DOHH2 (cell line): ENCODE results near the gene NME1.

ENCODE experiments used
- H3F3A ChIP-seq: fragments of 200-600 bp; sonication (generic), shearing (Covaris generic); 2 replicates; pipeline ENCODE4 v1.6.0; 2016; ENCODE audit warnings: antibody characterized with exemption, mild to moderate bottlenecking; ENCODE audit not compliant: control insufficient read depth, insufficient read depth
- H3K27ac ChIP-seq: fragments of 200-600 bp; sonication (generic); 2 replicates; pipeline ENCODE4 v1.5.1; 2014; ENCODE audit warnings: low read depth, mild to moderate bottlenecking, low read length, moderate library complexity
- H3K27me3 ChIP-seq: fragments of 200-600 bp; sonication (generic); 2 replicates; pipeline ENCODE4 v1.6.1; 2014; ENCODE audit warnings: mild to moderate bottlenecking, low read length, mixed read lengths; ENCODE audit not compliant: control insufficient read depth
- H3K36me3 ChIP-seq: fragments of 200-600 bp; sonication (generic); 2 replicates; pipeline ENCODE4 v1.6.1; 2014; ENCODE audit warnings: mild to moderate bottlenecking, low read length, moderate library complexity, mixed read lengths; ENCODE audit not compliant: control insufficient read depth
- H3K4me1 ChIP-seq: fragments of 200-600 bp; sonication (generic); 2 replicates; pipeline ENCODE4 v1.6.1; 2014; ENCODE audit warnings: mild to moderate bottlenecking, low read length, mixed read lengths; ENCODE audit not compliant: control insufficient read depth
- H3K4me2 ChIP-seq: fragments of 200-600 bp; sonication (generic); 2 replicates; pipeline ENCODE4 v1.6.0; 2014; ENCODE audit warnings: mild to moderate bottlenecking, low read length, moderate library complexity
- H3K4me3 ChIP-seq: fragments of 200-600 bp; sonication (generic); 2 replicates; pipeline ENCODE4 v1.5.1; 2014; ENCODE audit warnings: mild to moderate bottlenecking, low read length, mixed read lengths
- H3K79me2 ChIP-seq: fragments of 200-600 bp; sonication (generic); 2 replicates; pipeline ENCODE4 v1.6.1; 2014; ENCODE audit warnings: mild to moderate bottlenecking, low read length, mixed read lengths; ENCODE audit not compliant: control insufficient read depth
- H3K9me2 ChIP-seq: fragments of 200-600 bp; sonication (generic); replicated peaks from 2 replicates; pipeline ENCODE4 v1.6.1; 2014; ENCODE audit warnings: mild to moderate bottlenecking, low read length, mixed read lengths; ENCODE audit not compliant: control insufficient read depth
- H3K9me3 ChIP-seq: fragments of 200-600 bp; sonication (generic); 2 replicates; pipeline ENCODE4 v1.6.1; 2014; ENCODE audit warnings: antibody characterized with exemption, low read length, mixed read lengths; ENCODE audit not compliant: control insufficient read depth, insufficient read depth
- H4K20me1 ChIP-seq: fragments of 200-600 bp; sonication (generic); 2 replicates; pipeline ENCODE4 v1.6.0; 2014; ENCODE audit warnings: low read depth, mild to moderate bottlenecking, antibody characterized with exemption, low read length, moderate library complexity; ENCODE audit not compliant: control insufficient read depth, insufficient read depth
- EZH2phosphoT487 ChIP-seq: fragments of 200-600 bp; sonication (generic); IDR thresholded peaks from 2 replicates; pipeline ENCODE4 v1.6.1; 2017; ENCODE audit warnings: borderline replicate concordance, mild to moderate bottlenecking, antibody characterized with exemption, low read length, moderate library complexity, mixed read lengths
- TF ChIP-seq, protein P1 (sequence below): fragments of 200-600 bp; sonication (generic); IDR thresholded peaks from one replicate; pipeline ENCODE4 v1.5.1; 2014; ENCODE audit warnings: antibody characterized with exemption, mild to moderate bottlenecking, low read depth, low read length; ENCODE audit not compliant: poor library complexity, severe bottlenecking

The NME1 gene

DNA sequence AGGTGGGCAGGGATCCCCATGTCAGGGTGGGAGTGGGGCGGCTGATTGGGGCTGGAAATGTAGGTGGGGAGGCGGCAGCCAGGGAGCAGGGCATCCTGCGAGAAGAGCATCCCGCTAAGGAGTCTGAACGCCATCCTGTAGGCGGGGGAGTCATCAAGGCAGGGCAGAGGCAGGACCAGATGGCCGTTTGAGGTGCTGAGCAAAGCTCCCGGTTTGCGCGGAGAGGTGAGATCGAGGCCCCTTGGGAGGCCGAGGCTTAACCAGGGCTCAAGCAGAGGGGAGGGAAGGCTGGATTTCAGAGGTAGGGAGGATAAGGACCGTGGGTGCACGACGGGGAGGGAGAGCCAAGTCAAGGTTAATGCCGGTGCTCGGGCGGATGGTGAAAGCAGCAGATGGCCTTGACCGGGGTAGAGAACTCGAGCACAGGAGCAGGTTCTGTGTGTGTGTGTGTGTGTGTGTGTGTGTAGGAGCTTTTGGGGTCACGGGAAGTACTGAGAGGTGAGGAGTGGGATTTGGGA lies 12.4 kb downstream of the NME1 start:
- peak overlapping the region; percentile 58 for H3K27ac ChIP-seq
- TF ChIP-seq, protein P1, sequence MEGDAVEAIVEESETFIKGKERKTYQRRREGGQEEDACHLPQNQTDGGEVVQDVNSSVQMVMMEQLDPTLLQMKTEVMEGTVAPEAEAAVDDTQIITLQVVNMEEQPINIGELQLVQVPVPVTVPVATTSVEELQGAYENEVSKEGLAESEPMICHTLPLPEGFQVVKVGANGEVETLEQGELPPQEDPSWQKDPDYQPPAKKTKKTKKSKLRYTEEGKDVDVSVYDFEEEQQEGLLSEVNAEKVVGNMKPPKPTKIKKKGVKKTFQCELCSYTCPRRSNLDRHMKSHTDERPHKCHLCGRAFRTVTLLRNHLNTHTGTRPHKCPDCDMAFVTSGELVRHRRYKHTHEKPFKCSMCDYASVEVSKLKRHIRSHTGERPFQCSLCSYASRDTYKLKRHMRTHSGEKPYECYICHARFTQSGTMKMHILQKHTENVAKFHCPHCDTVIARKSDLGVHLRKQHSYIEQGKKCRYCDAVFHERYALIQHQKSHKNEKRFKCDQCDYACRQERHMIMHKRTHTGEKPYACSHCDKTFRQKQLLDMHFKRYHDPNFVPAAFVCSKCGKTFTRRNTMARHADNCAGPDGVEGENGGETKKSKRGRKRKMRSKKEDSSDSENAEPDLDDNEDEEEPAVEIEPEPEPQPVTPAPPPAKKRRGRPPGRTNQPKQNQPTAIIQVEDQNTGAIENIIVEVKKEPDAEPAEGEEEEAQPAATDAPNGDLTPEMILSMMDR: no peak
- TF ChIP-seq EZH2phosphoT487: no peak

DNA sequence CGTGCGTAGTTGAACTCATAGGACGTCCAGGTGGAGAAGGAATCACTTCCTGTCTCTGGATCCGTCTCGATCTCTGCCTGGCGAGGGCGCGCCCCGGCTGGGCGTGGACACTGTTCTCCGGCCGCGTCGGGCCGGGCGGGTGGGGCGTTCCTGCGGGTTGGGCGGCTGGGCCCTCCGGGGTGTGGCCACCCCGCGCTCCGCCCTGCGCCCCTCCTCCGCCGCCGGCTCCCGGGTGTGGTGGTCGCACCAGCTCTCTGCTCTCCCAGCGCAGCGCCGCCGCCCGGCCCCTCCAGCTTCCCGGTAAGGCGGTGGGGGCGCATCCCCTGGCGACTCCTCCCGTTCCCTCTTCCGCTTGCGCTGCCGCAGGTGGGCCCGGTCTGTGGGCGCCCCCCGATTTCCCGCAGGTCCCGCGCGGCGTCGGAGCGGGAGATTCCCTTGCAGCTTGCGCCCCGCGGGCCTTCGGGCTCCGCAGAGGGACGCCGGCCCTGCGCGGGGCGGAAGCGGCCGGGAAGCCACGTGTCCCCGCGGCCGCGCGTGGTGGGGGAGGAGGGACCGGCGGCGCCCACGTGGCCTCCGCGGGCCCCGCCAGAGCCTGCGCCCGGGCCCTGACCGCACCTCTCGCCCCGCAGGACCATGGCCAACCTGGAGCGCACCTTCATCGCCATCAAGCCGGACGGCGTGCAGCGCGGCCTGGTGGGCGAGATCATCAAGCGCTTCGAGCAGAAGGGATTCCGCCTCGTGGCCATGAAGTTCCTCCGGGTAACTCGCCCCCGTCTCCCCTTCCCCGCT lies 13.0 kb downstream of the NME1 start, which contains the start of gene NME2:
Gene NME2 (plus strand): TSS at position 214 of the 789 bp plus-strand sequence. CDS start 420 bp downstream, at position 634.
- no peaks in the 10 kb centered on the region for H4K20me1 ChIP-seq
- H3K9me3 ChIP-seq: no peaks in the 10 kb centered on the region
- H3K4me3 ChIP-seq: peak within 1 kb of the TSS; percentile 74
- peak within 1 kb of the TSS; percentile 69 for H3K27ac ChIP-seq
- H3K36me3 ChIP-seq: peaks cover 76% of the 10 kb centered on the region
- peaks cover 39% of the 10 kb centered on the region for H3F3A ChIP-seq
- H3K4me1 ChIP-seq: peaks cover 19% of the 10 kb centered on the region
- peak within 1 kb of the TSS; percentile 86 for H3K4me2 ChIP-seq
- H3K9me2 ChIP-seq: no peaks in the 10 kb centered on the region
- peaks cover 32% of the 10 kb centered on the region for H3K79me2 ChIP-seq
- TF ChIP-seq, protein P1: no peak
- no peak for TF ChIP-seq EZH2phosphoT487
- no peaks in the 10 kb centered on the region for H3K27me3 ChIP-seq

More for the DNA sequence above, 12.4 kb downstream of the NME1 start:
- Histone ChIP-seq H3K27me3 (no peaks in the 10 kb centered on the region), H3F3A (peaks cover 34% of the 10 kb centered on the region), H3K4me3 (peak overlapping the region; percentile 74), H3K36me3 (peaks cover 76% of the 10 kb centered on the region), H3K9me3 (no peaks in the 10 kb centered on the region), H4K20me1 (no peaks in the 10 kb centered on the region), H3K4me2 (peak overlapping the region; percentile 86), H3K9me2 (no peaks in the 10 kb centered on the region), H3K79me2 (peaks cover 32% of the 10 kb centered on the region), H3K4me1 (peaks cover 19% of the 10 kb centered on the region)

DNA sequence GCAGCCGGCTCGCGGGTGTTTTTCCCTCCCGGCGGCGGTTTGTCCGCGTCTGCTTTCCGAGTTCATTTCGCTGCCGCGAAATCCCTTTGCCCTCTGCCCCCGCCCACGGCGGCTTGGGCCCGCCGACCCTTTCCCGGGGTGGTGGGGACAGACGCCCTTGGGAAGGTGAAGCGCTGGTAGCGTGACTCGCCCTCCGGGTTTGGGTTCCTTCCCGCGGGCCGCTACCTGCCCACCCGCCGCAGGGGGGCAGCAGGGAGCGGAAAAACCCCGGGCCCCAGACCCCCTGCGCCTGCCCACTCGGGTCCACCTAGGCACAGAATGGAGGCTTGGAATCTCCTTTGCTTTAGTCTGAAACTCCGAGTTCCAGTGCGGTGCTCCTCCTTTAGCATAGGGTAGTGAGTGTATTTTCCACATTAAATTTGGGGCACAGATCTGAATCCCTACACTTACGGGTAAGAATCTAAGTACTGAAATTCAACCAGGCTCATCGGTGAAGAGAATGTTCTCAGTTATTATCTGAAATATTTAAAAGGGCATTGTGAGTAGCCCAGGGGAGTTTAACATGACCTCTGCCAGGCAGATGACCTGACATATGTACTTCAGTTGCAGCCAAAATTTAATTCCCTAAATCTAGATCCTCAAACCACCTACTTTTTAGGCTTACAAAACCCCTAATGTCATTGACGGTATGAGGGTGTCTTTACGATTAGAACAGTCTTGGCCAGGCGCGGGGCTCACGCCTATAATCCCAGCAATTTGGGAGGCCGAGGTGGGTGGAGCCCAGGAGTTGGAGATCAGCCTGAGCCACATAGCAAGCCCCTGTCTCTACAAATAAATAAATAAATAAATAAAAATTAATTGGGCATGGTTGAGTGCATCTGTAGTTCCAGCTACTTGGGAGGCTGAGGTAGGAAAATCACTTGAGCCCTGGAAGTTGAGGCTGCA lies 13.9 kb downstream of the NME1 start:
- TF ChIP-seq, protein P1: peak; percentile 94
- no peak for TF ChIP-seq EZH2phosphoT487
- peaks cover 32% of the 10 kb centered on the region for H3K79me2 ChIP-seq
- H3K36me3 ChIP-seq: peaks cover 75% of the 10 kb centered on the region
- H3F3A ChIP-seq: peaks cover 35% of the 10 kb centered on the region
- peaks cover 19% of the 10 kb centered on the region for H3K4me1 ChIP-seq
- no peaks in the 10 kb centered on the region for H3K9me3 ChIP-seq
- peak overlapping the region; percentile 86 for H3K4me2 ChIP-seq
- H3K9me2 ChIP-seq: no peaks in the 10 kb centered on the region
- no peaks in the 10 kb centered on the region for H4K20me1 ChIP-seq
- no peaks in the 10 kb centered on the region for H3K27me3 ChIP-seq
- peak overlapping the region; percentile 69 for H3K27ac ChIP-seq
- peak overlapping the region; percentile 74 for H3K4me3 ChIP-seq
